Measurements from ENCODE around the gene RCOR2. TPM values are rescaled to one million over a fixed set of nuclear protein-coding genes. Genes with fewer than 3 reads are reported as not detected.
"Not testable (repeated sequence)": the region's sequence is repeated elsewhere in the genome, so short reads cannot be mapped to it uniquely, and the experiment has no call there.

The RCOR2 gene
- total RNA-seq, 1 donor from 2014 or later: 70.6 TPM

GRCh38 chr11:63867511-63867910 is 49.5 kb downstream of the RCOR2 start:
- Histone ChIP-seq H3K4me3 (no peak overlapping the region), H3K9me3 (ENCODE audit: low read depth) (no peaks in the 10 kb centered on the region), H2AFZ (replicated peaks) (no peak overlapping the region), H3K79me2 (ENCODE audit: low read depth) (peaks cover 97% of the 10 kb centered on the region), H3K9ac (no peak overlapping the region), H3K27ac (no peak overlapping the region), H3K27me3 (no peaks in the 10 kb centered on the region), H3K36me3 (no peaks in the 10 kb centered on the region), H3F3A (ENCODE audit: low read depth) (peaks cover 8% of the 10 kb centered on the region), H4K20me1 (ENCODE audit: low read depth) (peaks cover 97% of the 10 kb centered on the region), H3K4me1 (peaks cover 12% of the 10 kb centered on the region), H3K4me2 (no peak overlapping the region)
- DNase-seq (ENCODE audit: low spot score): no peak
- TF ChIP-seq EZH2 (IDR thresholded peaks at IDR 0.05) (no peak), EZH2phosphoT487 (IDR thresholded peaks at IDR 0.05) (no peak), CTCF (IDR thresholded peaks at IDR 0.05) (no peak)
- H3K27me3 Mint-ChIP-seq (ENCODE audit: insufficient read depth, low read depth): no peaks in the 10 kb centered on the region
- no peak overlapping the region for H3K4me3 Mint-ChIP-seq
- peaks cover 11% of the 10 kb centered on the region for H3K36me3 Mint-ChIP-seq
- peaks cover 49% of the 10 kb centered on the region for H3K4me1 Mint-ChIP-seq
- H3K9me3 Mint-ChIP-seq: no peaks in the 10 kb centered on the region
- H3K27ac Mint-ChIP-seq: no peak overlapping the region

GRCh38 chr11:63866211-63866610 is 50.8 kb downstream of the RCOR2 start:
- TF ChIP-seq EZH2phosphoT487 (IDR thresholded peaks at IDR 0.05) (no peak), CTCF (IDR thresholded peaks at IDR 0.05) (no peak), EZH2 (IDR thresholded peaks at IDR 0.05) (no peak)
- H3K4me1 ChIP-seq: peaks cover 13% of the 10 kb centered on the region
- peaks cover 99% of the 10 kb centered on the region for H3K79me2 ChIP-seq (ENCODE audit: low read depth)
- Mint-ChIP-seq H3K4me1 (peaks cover 47% of the 10 kb centered on the region), H3K27me3 (ENCODE audit: insufficient read depth, low read depth) (peaks cover 2% of the 10 kb centered on the region), H3K27ac (no peak overlapping the region), H3K4me3 (no peak overlapping the region), H3K36me3 (peaks cover 11% of the 10 kb centered on the region), H3K9me3 (no peaks in the 10 kb centered on the region)
- no peaks in the 10 kb centered on the region for H3K27me3 ChIP-seq
- peaks cover 99% of the 10 kb centered on the region for H4K20me1 ChIP-seq (ENCODE audit: low read depth)
- H3K4me3 ChIP-seq: no peak overlapping the region
- H3K27ac ChIP-seq: no peak overlapping the region
- H3K9me3 ChIP-seq (ENCODE audit: low read depth): no peaks in the 10 kb centered on the region
- no peak overlapping the region for H3K4me2 ChIP-seq
- DNase-seq (ENCODE audit: low spot score): no peak
- H2AFZ ChIP-seq (replicated peaks): no peak overlapping the region
- no peaks in the 10 kb centered on the region for H3K36me3 ChIP-seq
- peaks cover 8% of the 10 kb centered on the region for H3F3A ChIP-seq (ENCODE audit: low read depth)
- H3K9ac ChIP-seq: no peak overlapping the region

GRCh38 chr11:63863620-63864019 is 53.3 kb downstream of the RCOR2 start:
- not testable (repeated sequence) for H3K27ac Mint-ChIP-seq

GRCh38 chr11:63862923-63863322 is 54.0 kb downstream of the RCOR2 start:
- Histone ChIP-seq H3K4me2 (no peak overlapping the region), H3K36me3 (no peaks in the 10 kb centered on the region), H4K20me1 (ENCODE audit: low read depth) (peaks cover 84% of the 10 kb centered on the region), H3K79me2 (ENCODE audit: low read depth) (peaks cover 96% of the 10 kb centered on the region), H3K27me3 (no peaks in the 10 kb centered on the region), H2AFZ (replicated peaks) (no peak overlapping the region), H3K4me3 (no peak overlapping the region), H3K9ac (no peak overlapping the region), H3K4me1 (peaks cover 13% of the 10 kb centered on the region), H3K27ac (peak overlapping the region; percentile 57), H3K9me3 (ENCODE audit: low read depth) (no peaks in the 10 kb centered on the region), H3F3A (ENCODE audit: low read depth) (no peaks in the 10 kb centered on the region)
- Mint-ChIP-seq H3K4me1 (peaks cover 24% of the 10 kb centered on the region), H3K27me3 (ENCODE audit: insufficient read depth, low read depth) (peaks cover 2% of the 10 kb centered on the region), H3K9me3 (no peaks in the 10 kb centered on the region), H3K36me3 (peaks cover 11% of the 10 kb centered on the region), H3K4me3 (no peak overlapping the region), H3K27ac (peak overlapping the region; percentile 67)
- TF ChIP-seq CTCF (IDR thresholded peaks at IDR 0.05) (no peak), EZH2phosphoT487 (IDR thresholded peaks at IDR 0.05) (no peak), EZH2 (IDR thresholded peaks at IDR 0.05) (no peak)
- DNase-seq (ENCODE audit: low spot score): no peak

More at GRCh38 chr11:63863620-63864019, 53.3 kb downstream of the RCOR2 start:
- not testable (repeated sequence) for H3K4me2 ChIP-seq; H3K4me3 Mint-ChIP-seq; DNase-seq (ENCODE audit: low spot score); H3K27ac ChIP-seq; H2AFZ ChIP-seq (replicated peaks); H3K36me3 ChIP-seq; H3K27me3 ChIP-seq; H3K4me3 ChIP-seq; H3K9ac ChIP-seq; H3F3A ChIP-seq (ENCODE audit: low read depth); H3K9me3 Mint-ChIP-seq; H3K27me3 Mint-ChIP-seq (ENCODE audit: insufficient read depth, low read depth); H3K9me3 ChIP-seq (ENCODE audit: low read depth)
- peaks cover 96% of the 10 kb centered on the region for H3K79me2 ChIP-seq (ENCODE audit: low read depth)
- H3K4me1 ChIP-seq: peaks cover 13% of the 10 kb centered on the region
- peaks cover 28% of the 10 kb centered on the region for H3K4me1 Mint-ChIP-seq
- peaks cover 14% of the 10 kb centered on the region for H3K36me3 Mint-ChIP-seq
- H4K20me1 ChIP-seq (ENCODE audit: low read depth): peaks cover 84% of the 10 kb centered on the region

Small RNAs within 50 kb of the gene (small RNA-seq; reads per million reads assigned to genes)
- not detected for gene RNU6-1306P

Other genes starting within 250 kb of the RCOR2 start
- 18.5 and 19.5 TPM in 2 replicates for gene ATL3, start 245.8 kb downstream of the RCOR2 start, total RNA-seq (ENCODE audit: low replicate concordance)
- 279 and 281 TPM in 2 replicates for gene RTN3, start 235.7 kb downstream of the RCOR2 start, total RNA-seq (ENCODE audit: low replicate concordance)
- gene ZFTA, start 148.4 kb downstream of the RCOR2 start, total RNA-seq (ENCODE audit: low replicate concordance): 22.5 and 42.6 TPM in 2 replicates
- 27.2 and 80.0 TPM in 2 replicates for gene SPINDOC, start 103.7 kb downstream of the RCOR2 start, total RNA-seq (ENCODE audit: low replicate concordance)
- 23.0 and 25.4 TPM in 2 replicates for gene MARK2, start 78.1 kb downstream of the RCOR2 start, total RNA-seq (ENCODE audit: low replicate concordance)
- 38.7 and 40.4 TPM in 2 replicates for gene NAA40, start 21.8 kb upstream of the RCOR2 start, total RNA-seq (ENCODE audit: low replicate concordance)
- 86.0 and 337 TPM in 2 replicates for gene COX8A, start 57.5 kb upstream of the RCOR2 start, total RNA-seq (ENCODE audit: low replicate concordance)
- gene OTUB1, start 69.3 kb upstream of the RCOR2 start, total RNA-seq (ENCODE audit: low replicate concordance): 51.3 and 84.8 TPM in 2 replicates
- gene FLRT1, start 118.8 kb upstream of the RCOR2 start, total RNA-seq (ENCODE audit: low replicate concordance): 0.11 and 0.12 TPM in 2 replicates
- gene MACROD1, start 248.9 kb upstream of the RCOR2 start, total RNA-seq (ENCODE audit: low replicate concordance): 11.9 and 27.8 TPM in 2 replicates

Measured in neural progenitor cell (in vitro differentiated cells).